ENCODE results near the gene NOS1AP. TPM values are rescaled to one million over a fixed set of nuclear protein-coding genes. Genes with fewer than 3 reads are reported as not detected.

NOS1AP gene
- total RNA-seq, 1 donor: 0.18 TPM

GRCh38 chr1:162180813-162181212 is 111.3 kb downstream of the NOS1AP start:
- H3K4me3 ChIP-seq (ENCODE audit: low read depth, low read length): no peak overlapping the region
- no peak for TF ChIP-seq CTCF (IDR thresholded peaks at IDR 0.05; ENCODE audit: insufficient read depth, low read length)
- no peak for DNase-seq (ENCODE audit: low read depth)

GRCh38 chr1:162182090-162182489 is 112.6 kb downstream of the NOS1AP start:
- no peak for TF ChIP-seq CTCF (IDR thresholded peaks at IDR 0.05; ENCODE audit: insufficient read depth, low read length)
- H3K4me3 ChIP-seq (ENCODE audit: low read depth, low read length): no peak overlapping the region
- no peak for DNase-seq (ENCODE audit: low read depth)

- DNase-seq (ENCODE audit: low read depth): no peak
- no peak for TF ChIP-seq CTCF (IDR thresholded peaks at IDR 0.05; ENCODE audit: insufficient read depth, low read length)
- H3K4me3 ChIP-seq (ENCODE audit: low read depth, low read length): no peak overlapping the region
Measured at GRCh38 chr1:162185314-162186025, 116.0 kb downstream of the NOS1AP start.

GRCh38 chr1:162186026-162186374 is 116.5 kb downstream of the NOS1AP start:
- TF ChIP-seq CTCF (IDR thresholded peaks at IDR 0.05; ENCODE audit: insufficient read depth, low read length): no peak
- no peak overlapping the region for H3K4me3 ChIP-seq (ENCODE audit: low read depth, low read length)

GRCh38 chr1:162186406-162186805 is 116.9 kb downstream of the NOS1AP start:
- H3K4me3 ChIP-seq (ENCODE audit: low read depth, low read length): no peak overlapping the region
- no peak for TF ChIP-seq CTCF (IDR thresholded peaks at IDR 0.05; ENCODE audit: insufficient read depth, low read length)

More at GRCh38 chr1:162186026-162186374, 116.5 kb downstream of the NOS1AP start:
- no peak for DNase-seq (ENCODE audit: low read depth)

GRCh38 chr1:162187687-162188276 is 118.3 kb downstream of the NOS1AP start:
- no peak for TF ChIP-seq CTCF (IDR thresholded peaks at IDR 0.05; ENCODE audit: insufficient read depth, low read length)
- no peak for DNase-seq (ENCODE audit: low read depth)
- H3K4me3 ChIP-seq (ENCODE audit: low read depth, low read length): no peak overlapping the region

More at GRCh38 chr1:162186406-162186805, 116.9 kb downstream of the NOS1AP start:
- no peak for DNase-seq (ENCODE audit: low read depth)

Measured in fibroblast of the aortic adventitia (primary cell).